ENCODE measurements around the gene YLPM1. TPM values are rescaled to one million over a fixed set of nuclear protein-coding genes. Genes with fewer than 3 reads are reported as not detected.
A peak's percentile ranks its signal among the peaks of the same experiment; 100 is the strongest.

The YLPM1 gene
- total and polyA plus RNA-seq, 2 donors (not counting 1 experiment from before 2014, with no cell fraction given), result 22.4 to 116 TPM

- no peak for ATAC-seq (ENCODE audit: low read depth)
- H3K36me3 ChIP-seq (replicated peaks in 1 of 2; ENCODE audit: control extremely low read depth in 1 of 2, control insufficient read depth in 1 of 2, extremely low read depth in 1 of 2, insufficient read depth in 2 of 2, low read length in 1 of 2), result peaks cover 0 to 17% of the 10 kb centered on the region in 2 experiments
- peak overlapping the region; percentile 65 for H3K4me2 ChIP-seq (replicated peaks; ENCODE audit: low read depth, low read length, poor library complexity, severe bottlenecking)
- POLR2A ChIA-PET, result no interaction called here
- WGBS (ENCODE audit: insufficient coverage), result 0% methylated on average over 1 of the region's 7 CpGs
- Mint-ChIP-seq H3K27ac (peak overlapping the region; percentile 62), H3K27me3 (no peaks in the 10 kb centered on the region), H3K9me3 (ENCODE audit: insufficient read depth) (no peaks in the 10 kb centered on the region), H3K4me3 (peak overlapping the region; percentile 73), H3K4me1 (peaks cover 37% of the 10 kb centered on the region)
- DNase-seq, result peak; percentile 53
- intact Hi-C loops (cut with micrococcal nuclease), result loop anchor here (10.0 kb wide), 1 partner anchor 108 kb away; no protein-coding TSS in a partner anchor
- CTCF ChIA-PET, result interaction anchor here (0.8 to 1.4 kb wide), 2 partner anchors 17 to 29 kb away, joined by 3 read pairs; partner anchors contain the start of gene YLPM1
- peak overlapping the region in 3 of 5 experiments; percentile 27 to 44 (median 28) for H3K4me3 ChIP-seq (ENCODE audit: control extremely low read depth in 1 of 5, extremely low read depth in 1 of 5, insufficient read depth in 1 of 5, low read depth in 2 of 5, low read length in 4 of 5)
- peaks cover 0 to 8% (median 0%) of the 10 kb centered on the region in 3 donors for H3K9me3 ChIP-seq (ENCODE audit: control extremely low read depth in 1 of 3, control insufficient read depth in 2 of 3, insufficient read depth in 1 of 3, low read length in 2 of 3)
- peak overlapping the region; percentile 5 to 65 for H3K27ac ChIP-seq (ENCODE audit: low read length in 2 of 2)
- H3K9ac ChIP-seq (ENCODE audit: low read length), result peak overlapping the region; percentile 31
- peaks cover 22 to 24% of the 10 kb centered on the region in 2 donors for H3K4me1 ChIP-seq (ENCODE audit: control insufficient read depth in 2 of 2, insufficient read depth in 2 of 2, low read length in 2 of 2)
- H4K20me1 ChIP-seq (ENCODE audit: control insufficient read depth, insufficient read depth, low read length, poor library complexity, severe bottlenecking), result no peaks in the 10 kb centered on the region
- peaks cover 61% of the 10 kb centered on the region for H3K79me2 ChIP-seq (ENCODE audit: control insufficient read depth, insufficient read depth, low read length)
- no peaks in the 10 kb centered on the region for H3K27me3 ChIP-seq (replicated peaks in 1 of 4; ENCODE audit: control extremely low read depth in 1 of 4, control insufficient read depth in 3 of 4, insufficient read depth in 4 of 4, low read length in 3 of 4)
- TF ChIP-seq EZH2 (IDR thresholded peaks at IDR 0.05; ENCODE audit: borderline replicate concordance, insufficient read depth, low read depth, low read length, poor library complexity, severe bottlenecking) (no peak), CTCF (IDR thresholded peaks at IDR 0.05) (no peak)
- H2AFZ ChIP-seq (ENCODE audit: insufficient read depth, low read depth, low read length, poor library complexity, severe bottlenecking), result peak overlapping the region; percentile 55
Measured at GRCh38 chr14:74792249-74793039, 29.3 kb downstream of the YLPM1 start.

Data from B cell (primary cell).